SK-N-SH treated with all-trans-retinoic acid at 6 μM for 48 hours (cell line): ENCODE results near the gene PDE4B.

Experiments used
- ATAC-seq: fragments of 200-7000 bp; cut with Tn5 transposase; 3 replicates; pipeline ENCODE4 v1.9.1; 2020; ENCODE audit warnings: mild to moderate bottlenecking, moderate library complexity
- ARNTL ChIP-seq: fragments of 450-650 bp; formaldehyde crosslinking; IDR thresholded peaks from 2 replicates; pipeline ENCODE4 v1.5.0; 2020; ENCODE audit warnings: low read depth, mild to moderate bottlenecking, moderate library complexity, borderline replicate concordance
- BACH2 ChIP-seq: fragments of 250-450 bp; sonication (Bioruptor Pico); IDR thresholded peaks from 2 replicates; pipeline ENCODE4 v1.9.0; 2021; ENCODE audit warnings: mild to moderate bottlenecking, borderline replicate concordance
- CSDC2 ChIP-seq: fragments of 250-450 bp; sonication (Bioruptor Pico); IDR thresholded peaks from 2 replicates; pipeline ENCODE4 v1.5.0; 2020; ENCODE audit warnings: mild to moderate bottlenecking, moderate library complexity
- CSRNP3 ChIP-seq: fragments of 250-450 bp; sonication (Bioruptor Pico); IDR thresholded peaks from 2 replicates; pipeline ENCODE4 v1.5.1; 2021; ENCODE audit warnings: mild to moderate bottlenecking, moderate library complexity
- ESRRG ChIP-seq: fragments of 250-450 bp; sonication (Bioruptor Pico); IDR thresholded peaks from 2 replicates; pipeline ENCODE4 v1.6.1; 2021; ENCODE audit warnings: mild to moderate bottlenecking
- GLIS3 ChIP-seq: fragments of 250-450 bp; sonication (Bioruptor Pico); IDR thresholded peaks from 2 replicates; pipeline ENCODE4 v1.5.0; 2020; ENCODE audit warnings: mild to moderate bottlenecking, moderate library complexity
- ISL1 ChIP-seq: fragments of 250-450 bp; sonication (Bioruptor Pico); IDR thresholded peaks from 2 replicates; pipeline ENCODE4 v2.1.2; 2022; ENCODE audit warnings: mild to moderate bottlenecking, moderate library complexity
- OSR1 ChIP-seq: fragments of 250-450 bp; sonication (Bioruptor Pico); IDR thresholded peaks from 2 replicates; pipeline ENCODE4 v1.8.0; 2022; ENCODE audit warnings: moderate library complexity, mild to moderate bottlenecking, inconsistent platforms
- PATZ1 ChIP-seq: fragments of 250-450 bp; sonication (Bioruptor Pico); IDR thresholded peaks from 2 replicates; pipeline ENCODE4 v1.8.0; 2020; ENCODE audit warnings: mild to moderate bottlenecking, moderate library complexity, borderline replicate concordance
- POU6F1 ChIP-seq: fragments of 250-450 bp; sonication (Bioruptor Pico); IDR thresholded peaks from 2 replicates; pipeline ENCODE4 v1.8.0; 2021; ENCODE audit warnings: low read depth, mild to moderate bottlenecking, moderate library complexity, borderline replicate concordance
- PPARA ChIP-seq: fragments of 250-450 bp; sonication (Bioruptor Pico); IDR thresholded peaks from 2 replicates; pipeline ENCODE4 v1.5.0; 2020; ENCODE audit warnings: mild to moderate bottlenecking, borderline replicate concordance
- SNAI2 ChIP-seq: fragments of 250-450 bp; sonication (Bioruptor Pico); IDR thresholded peaks from 2 replicates; pipeline ENCODE4 v1.5.0; 2020; ENCODE audit warnings: mild to moderate bottlenecking, moderate library complexity
- TCF4 ChIP-seq: fragments of 250-450 bp; sonication (Bioruptor Pico); IDR thresholded peaks from 2 replicates; pipeline ENCODE4 v1.8.0; 2021; ENCODE audit warnings: mild to moderate bottlenecking, moderate library complexity, borderline replicate concordance
- TOX ChIP-seq: fragments of 250-450 bp; sonication (Bioruptor Pico); IDR thresholded peaks from 2 replicates; pipeline ENCODE4 v1.8.0; 2021; ENCODE audit warnings: mild to moderate bottlenecking, moderate library complexity, borderline replicate concordance
- TSHZ2 ChIP-seq: fragments of 250-450 bp; sonication (Bioruptor Pico); IDR thresholded peaks from 2 replicates; pipeline ENCODE4 v1.5.0; 2020; ENCODE audit warnings: mild to moderate bottlenecking, moderate library complexity
- ZC3H10 ChIP-seq: fragments of 250-450 bp; sonication (Bioruptor Pico); IDR thresholded peaks from 2 replicates; pipeline ENCODE4 v1.5.1; 2021; ENCODE audit warnings: mild to moderate bottlenecking, moderate library complexity
- ZFP3 ChIP-seq: fragments of 250-450 bp; sonication (Bioruptor Pico); IDR thresholded peaks from 2 replicates; pipeline ENCODE4 v1.5.0; 2020; ENCODE audit warnings: mild to moderate bottlenecking, moderate library complexity
- ZFP30 ChIP-seq: fragments of 450-650 bp; formaldehyde crosslinking; IDR thresholded peaks from 2 replicates; pipeline ENCODE4 v1.5.0; 2022; ENCODE audit warnings: mild to moderate bottlenecking, moderate library complexity
- ZNF70 ChIP-seq: fragments of 450-650 bp; formaldehyde crosslinking; IDR thresholded peaks from 2 replicates; pipeline ENCODE4 v1.5.0; 2020; ENCODE audit warnings: mild to moderate bottlenecking, moderate library complexity

PDE4B gene

GRCh38 chr1:66343569-66344325, 551.1 kb downstream of the PDE4B start:
- no peak for ATAC-seq
- TF ChIP-seq ISL1 (CRISPR knock-in tag) (no peak), OSR1 (no peak), PPARA (no peak), TCF4 (CRISPR knock-in tag) (no peak), POU6F1 (CRISPR knock-in tag) (no peak), ZNF70 (CRISPR knock-in tag) (no peak), ZFP3 (CRISPR knock-in tag) (no peak), BACH2 (no peak), SNAI2 (CRISPR knock-in tag) (no peak), TSHZ2 (CRISPR knock-in tag) (no peak), ESRRG (CRISPR knock-in tag) (no peak), ZFP30 (no peak), TOX (no peak)
- TF ChIP-seq, all 23 proteins: peak for 0

- no peak for ATAC-seq
- TF ChIP-seq TOX (no peak), TSHZ2 (CRISPR knock-in tag) (no peak), GLIS3 (CRISPR knock-in tag) (no peak), ESRRG (CRISPR knock-in tag) (no peak), ZFP30 (no peak), ARNTL (CRISPR knock-in tag) (no peak), CSRNP3 (CRISPR knock-in tag) (no peak), PATZ1 (CRISPR knock-in tag) (no peak), ZC3H10 (CRISPR knock-in tag) (no peak), ZFP3 (CRISPR knock-in tag) (no peak), ZNF70 (CRISPR knock-in tag) (no peak), CSDC2 (CRISPR knock-in tag) (no peak), ISL1 (CRISPR knock-in tag) (no peak), OSR1 (no peak)
- TF ChIP-seq, all 23 proteins: peak for 0
These were observed 553.5 kb downstream of the PDE4B start for GRCh38 chr1:66346057-66346795.
